ENCODE results near the gene SRSF12. TPM values are rescaled to one million over a fixed set of nuclear protein-coding genes. Genes with fewer than 3 reads are reported as not detected.

Gene SRSF12
- total and polyA plus RNA-seq, 3 donors from 2014 or later = 14.7 to 30.1 (median 21.7) TPM

GRCh38 chr6:89050697-89051096 is 67.2 kb downstream of the SRSF12 start:
- Histone ChIP-seq H3K27me3 (no peaks in the 10 kb centered on the region), H3K9me3 (no peaks in the 10 kb centered on the region), H3K36me3 (ENCODE audit: low read depth, missing control alignments) (no peaks in the 10 kb centered on the region), H3K27ac (no peak overlapping the region), H3K4me3 (no peak overlapping the region), H3K4me1 (no peaks in the 10 kb centered on the region)
- no peak for DNase-seq
- intact Hi-C loops (cut with DNase I; ENCODE audit: low total_unique reads) = no loop called here
- TF ChIP-seq, protein P1, sequence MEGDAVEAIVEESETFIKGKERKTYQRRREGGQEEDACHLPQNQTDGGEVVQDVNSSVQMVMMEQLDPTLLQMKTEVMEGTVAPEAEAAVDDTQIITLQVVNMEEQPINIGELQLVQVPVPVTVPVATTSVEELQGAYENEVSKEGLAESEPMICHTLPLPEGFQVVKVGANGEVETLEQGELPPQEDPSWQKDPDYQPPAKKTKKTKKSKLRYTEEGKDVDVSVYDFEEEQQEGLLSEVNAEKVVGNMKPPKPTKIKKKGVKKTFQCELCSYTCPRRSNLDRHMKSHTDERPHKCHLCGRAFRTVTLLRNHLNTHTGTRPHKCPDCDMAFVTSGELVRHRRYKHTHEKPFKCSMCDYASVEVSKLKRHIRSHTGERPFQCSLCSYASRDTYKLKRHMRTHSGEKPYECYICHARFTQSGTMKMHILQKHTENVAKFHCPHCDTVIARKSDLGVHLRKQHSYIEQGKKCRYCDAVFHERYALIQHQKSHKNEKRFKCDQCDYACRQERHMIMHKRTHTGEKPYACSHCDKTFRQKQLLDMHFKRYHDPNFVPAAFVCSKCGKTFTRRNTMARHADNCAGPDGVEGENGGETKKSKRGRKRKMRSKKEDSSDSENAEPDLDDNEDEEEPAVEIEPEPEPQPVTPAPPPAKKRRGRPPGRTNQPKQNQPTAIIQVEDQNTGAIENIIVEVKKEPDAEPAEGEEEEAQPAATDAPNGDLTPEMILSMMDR (IDR thresholded peaks at IDR 0.05) = no peak
- no peak for TF ChIP-seq POLR2A (IDR thresholded peaks at IDR 0.05)
- WGBS, 2 donors = 88 to 89% methylated on average over 3 of the region's 3 CpGs

- DNase-seq = peak; percentile 61
- Histone ChIP-seq H3K27me3 (no peaks in the 10 kb centered on the region), H3K27ac (no peak overlapping the region), H3K4me1 (no peaks in the 10 kb centered on the region), H3K4me3 (no peak overlapping the region), H3K9me3 (no peaks in the 10 kb centered on the region), H3K36me3 (ENCODE audit: low read depth, missing control alignments) (no peaks in the 10 kb centered on the region)
- intact Hi-C loops (cut with DNase I; ENCODE audit: low total_unique reads) = no loop called here
- TF ChIP-seq, protein P1 (IDR thresholded peaks at IDR 0.05) = no peak
- no peak for TF ChIP-seq POLR2A (IDR thresholded peaks at IDR 0.05)
- WGBS, 2 donors = 35 to 73% methylated on average over 3 of the region's 3 CpGs
Observed at GRCh38 chr6:89050155-89050554, 67.7 kb downstream of the SRSF12 start.

GRCh38 chr6:89048985-89049384 is 68.9 kb downstream of the SRSF12 start:
- intact Hi-C loops (cut with DNase I; ENCODE audit: low total_unique reads) = no loop called here
- 82 to 93% methylated on average over 1 of the region's 1 CpG for WGBS, 2 donors
- Histone ChIP-seq H3K27ac (no peak overlapping the region), H3K4me1 (no peaks in the 10 kb centered on the region), H3K36me3 (ENCODE audit: low read depth, missing control alignments) (no peaks in the 10 kb centered on the region), H3K4me3 (no peak overlapping the region), H3K9me3 (no peaks in the 10 kb centered on the region), H3K27me3 (no peaks in the 10 kb centered on the region)
- DNase-seq = no peak
- TF ChIP-seq POLR2A (IDR thresholded peaks at IDR 0.05) = no peak
- TF ChIP-seq, protein P1 (IDR thresholded peaks at IDR 0.05) = no peak

DNA sequence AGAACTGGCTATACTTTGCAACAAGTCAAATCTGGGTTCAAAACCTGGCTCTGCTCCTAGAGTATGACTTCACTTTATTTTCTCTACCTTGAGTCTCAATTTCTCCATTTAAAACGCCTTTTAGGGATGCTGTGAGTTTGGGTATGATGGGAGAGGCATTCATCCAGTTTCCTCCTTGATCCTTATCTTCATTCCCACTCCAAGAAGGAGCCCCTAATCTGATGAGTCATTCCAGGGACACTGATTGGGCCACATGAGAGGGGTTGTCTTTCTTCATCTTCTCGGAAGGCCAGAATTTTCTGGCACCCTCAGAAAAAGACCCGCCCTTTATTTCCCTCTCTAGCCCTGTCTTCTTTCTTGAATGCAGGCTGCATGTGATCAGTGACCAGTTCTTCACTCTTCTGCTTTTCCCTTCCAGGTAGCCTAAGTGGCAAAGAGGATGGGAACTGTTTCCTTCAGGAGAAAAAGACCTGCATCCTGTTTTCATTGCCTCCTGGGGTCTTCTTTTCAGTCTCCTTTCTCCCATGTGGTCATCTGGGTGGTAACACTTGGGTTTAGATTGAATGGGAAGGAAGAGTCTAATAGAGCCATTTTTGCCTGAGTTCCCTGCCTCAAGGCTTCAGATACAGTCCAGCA is 69.5 kb downstream of the SRSF12 start:
- TF ChIP-seq, protein P1 (IDR thresholded peaks at IDR 0.05) = no peak
- no peak for TF ChIP-seq POLR2A (IDR thresholded peaks at IDR 0.05)
- Histone ChIP-seq H3K9me3 (no peaks in the 10 kb centered on the region), H3K4me3 (no peak overlapping the region), H3K4me1 (no peaks in the 10 kb centered on the region), H3K27me3 (no peaks in the 10 kb centered on the region), H3K27ac (no peak overlapping the region), H3K36me3 (ENCODE audit: low read depth, missing control alignments) (no peaks in the 10 kb centered on the region)
- no peak for DNase-seq
- WGBS, 2 donors = 86 to 92% methylated on average over 3 of the region's 3 CpGs
- intact Hi-C loops (cut with DNase I; ENCODE audit: low total_unique reads) = no loop called here

DNA sequence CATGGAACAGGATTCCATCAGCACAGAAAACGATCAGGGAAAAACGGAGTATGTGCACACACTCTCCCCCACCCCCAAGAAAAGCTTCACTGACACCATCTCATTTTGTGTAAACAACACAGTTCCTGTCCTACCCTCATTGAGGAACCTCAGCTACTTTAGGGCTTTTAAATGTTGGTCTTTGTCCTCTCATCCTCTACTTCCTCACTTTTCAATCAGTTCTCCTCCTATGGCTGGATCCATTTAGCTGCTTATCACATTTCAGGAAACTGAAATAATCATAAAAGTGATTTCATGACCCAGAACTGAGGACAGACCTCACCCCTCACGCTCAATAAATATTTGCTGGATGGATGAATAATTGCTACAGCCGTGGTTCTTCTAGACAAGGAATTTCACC is 70.4 kb downstream of the SRSF12 start:
- Histone ChIP-seq H3K36me3 (ENCODE audit: low read depth, missing control alignments) (no peaks in the 10 kb centered on the region), H3K4me1 (no peaks in the 10 kb centered on the region), H3K4me3 (no peak overlapping the region), H3K27ac (no peak overlapping the region), H3K27me3 (no peaks in the 10 kb centered on the region), H3K9me3 (no peaks in the 10 kb centered on the region)
- TF ChIP-seq, protein P1 (IDR thresholded peaks at IDR 0.05) = no peak
- no peak for TF ChIP-seq POLR2A (IDR thresholded peaks at IDR 0.05)
- no peak for DNase-seq
- intact Hi-C loops (cut with DNase I; ENCODE audit: low total_unique reads) = no loop called here
- WGBS, 2 donors = 73 to 78% methylated on average over 4 of the region's 4 CpGs

Data from testis (tissue), 3 donors.